GM12878 (cell line): ENCODE results near the gene ASB4. TPM values are rescaled to one million over a fixed set of nuclear protein-coding genes. Genes with fewer than 3 reads are reported as not detected.

Experiments
- ATAC-seq: fragments of 200-7000 bp; cut with Tn5 transposase; 3 replicates; pipeline ENCODE4 v1.9.1; 2020; ENCODE audit warnings: mild to moderate bottlenecking, moderate library complexity
- BruUV-seq: library from RNA; stranded (reverse); fragments of 400-500 nt; replicated peaks from 2 replicates; lab custom pipeline; 2021; lab: Mats Ljungman, UMichigan
- CTCF ChIA-PET: fragments of 300-600 bp; sonication (Branson Sonifier 250); formaldehyde crosslinking; extraction: SDS; loops from one replicate; lab custom pipeline; 2021; ENCODE audit warnings: inconsistent platforms; lab: Yijun Ruan, JAX
- POLR2A ChIA-PET: fragments of 350-600 bp; formaldehyde crosslinking; extraction: SDS; loops from one replicate; lab custom pipeline; 2021; ENCODE audit warnings: inconsistent platforms; lab: Charles Lee
- RAD21 ChIA-PET: fragments of 300-600 bp; sonication (Branson Sonifier 250); formaldehyde crosslinking; loops from one replicate; lab custom pipeline; 2023; ENCODE audit warnings: antibody characterized with exemption; ENCODE audit not compliant: unreplicated experiment; lab: Charles Lee
- SMC1A ChIA-PET: fragments of 300-600 bp; sonication (Branson Sonifier 250); formaldehyde crosslinking; loops from one replicate; lab custom pipeline; 2023; ENCODE audit not compliant: unreplicated experiment, uncharacterized antibody; lab: Charles Lee
- DNase-seq: peaks from one replicate; pipeline ENCODE4 v3.0.0-alpha.2; 2011; ENCODE audit warnings: low read depth, low spot score
- FAIRE-seq: peaks from 3 replicates; lab custom pipeline; 2011; peaks lifted over from hg19 to GRCh38; lab: Jason Lieb, UNC
- H2AFZ ChIP-seq: 2 replicates; pipeline ENCODE4 v1.6.0; 2011; ENCODE audit warnings: low read depth, low read length, control low read depth; ENCODE audit not compliant: control insufficient read depth
- H3K27ac ChIP-seq: 2 replicates; pipeline ENCODE4 v1.5.1; 2011; ENCODE audit warnings: control low read depth; ENCODE audit not compliant: control insufficient read depth, insufficient read depth
- H3K27me3 ChIP-seq, 2 experiments: replicated peaks in 1 of 2; 2 replicates each; pipeline versions ENCODE4 v1.6.0 to v1.6.1; 2011; ENCODE audit warnings: low read length in 1 of 2; ENCODE audit not compliant: control insufficient read depth in 2 of 2, insufficient read depth in 2 of 2
- H3K36me3 ChIP-seq, 2 experiments: 2 replicates each; pipeline ENCODE4 v1.5.1; 2011; ENCODE audit warnings: low read length in 1 of 2; ENCODE audit not compliant: control insufficient read depth in 2 of 2, insufficient read depth in 2 of 2
- H3K4me1 ChIP-seq: 2 replicates; pipeline ENCODE4 v1.6.1; 2011; ENCODE audit warnings: mild to moderate bottlenecking, low read length, moderate library complexity, mixed read lengths; ENCODE audit not compliant: control insufficient read depth, insufficient read depth
- H3K4me2 ChIP-seq: 2 replicates; pipeline ENCODE4 v1.6.0; 2011; ENCODE audit warnings: control low read depth; ENCODE audit not compliant: control insufficient read depth, insufficient read depth
- H3K4me3 ChIP-seq: fragments of 200-600 bp; sonication (generic); 2 replicates; pipeline ENCODE4 v1.5.1; 2016
- H3K79me2 ChIP-seq: 2 replicates; pipeline ENCODE4 v1.6.0; 2011; ENCODE audit warnings: low read length; ENCODE audit not compliant: control insufficient read depth, insufficient read depth
- H3K9ac ChIP-seq: 2 replicates; pipeline ENCODE4 v1.8.0; 2011; ENCODE audit warnings: low read length, control low read depth, mixed read lengths; ENCODE audit not compliant: control insufficient read depth, insufficient read depth
- H3K9me3 ChIP-seq: replicated peaks from 3 replicates; pipeline ENCODE4 v1.5.1; 2011; ENCODE audit warnings: mild to moderate bottlenecking, low read length; ENCODE audit not compliant: control insufficient read depth, insufficient read depth
- H4K20me1 ChIP-seq: 2 replicates; pipeline ENCODE4 v1.6.0; 2011; ENCODE audit not compliant: control insufficient read depth, insufficient read depth
- ASH2L ChIP-seq: fragments of 300-600, 200-600 bp; sonication (generic); IDR thresholded peaks from 2 replicates; pipeline ENCODE4 v1.6.1; 2017; ENCODE audit warnings: low read depth, mild to moderate bottlenecking, borderline replicate concordance
- BACH1 ChIP-seq: fragments of 450-650 bp; IDR thresholded peaks from 2 replicates; pipeline ENCODE4 v1.6.1; 2017; ENCODE audit warnings: mild to moderate bottlenecking, borderline replicate concordance
- CBX3 ChIP-seq: fragments of 200-600 bp; sonication (generic); IDR thresholded peaks from 2 replicates; pipeline ENCODE4 v1.6.1; 2016; ENCODE audit warnings: low read depth, borderline replicate concordance
- CBX5 ChIP-seq: sonication (generic); IDR thresholded peaks from 2 replicates; pipeline ENCODE4 v1.6.1; 2016; ENCODE audit warnings: low read depth, moderate library complexity, mild to moderate bottlenecking, inconsistent platforms
- CHD4 ChIP-seq: fragments of 200-600 bp; sonication (generic); IDR thresholded peaks from 2 replicates; pipeline ENCODE4 v1.6.1; 2016; ENCODE audit warnings: mild to moderate bottlenecking
- HCFC1 ChIP-seq: fragments of 150-350 bp; IDR thresholded peaks from 2 replicates; pipeline ENCODE4 v1.6.1; 2014; ENCODE audit warnings: low read length
- KLF5 ChIP-seq: fragments of 450-650 bp; IDR thresholded peaks from 2 replicates; pipeline ENCODE4 v1.6.1; 2014; ENCODE audit warnings: mild to moderate bottlenecking; ENCODE audit not compliant: partially characterized antibody
- MEF2B ChIP-seq: fragments of 450-650 bp; IDR thresholded peaks from 2 replicates; pipeline ENCODE4 v1.6.1; 2018; ENCODE audit warnings: mild to moderate bottlenecking, moderate library complexity; ENCODE audit not compliant: partially characterized antibody, poor library complexity, severe bottlenecking
- NFYB ChIP-seq: IDR thresholded peaks from 2 replicates; pipeline ENCODE4 v1.6.1; 2011; ENCODE audit warnings: low read depth, mild to moderate bottlenecking, low read length, improper control_type of control experiment, moderate library complexity; ENCODE audit not compliant: insufficient read depth
- SREBF2 ChIP-seq: IDR thresholded peaks from 2 replicates; pipeline ENCODE4 v1.6.1; 2012; ENCODE audit warnings: mild to moderate bottlenecking, low read length
- ZBTB11 ChIP-seq: fragments of 450-650 bp; formaldehyde crosslinking; IDR thresholded peaks from 2 replicates; pipeline ENCODE4 v1.5.0; 2022; ENCODE audit warnings: mild to moderate bottlenecking, missing genetic modification characterization
- ZBTB33 ChIP-seq: fragments of 450-650 bp; IDR thresholded peaks from 2 replicates; pipeline ENCODE4 v1.6.1; 2017; ENCODE audit warnings: mild to moderate bottlenecking
- ZNF622 ChIP-seq: fragments of 450-650 bp; IDR thresholded peaks from 2 replicates; pipeline ENCODE4 v1.6.1; 2017; ENCODE audit warnings: mild to moderate bottlenecking, inconsistent platforms
- ZSCAN29 ChIP-seq: fragments of 450-650 bp; IDR thresholded peaks from 2 replicates; pipeline ENCODE4 v1.6.1; 2017; ENCODE audit warnings: mild to moderate bottlenecking, moderate library complexity
- WGBS: methylation state at CpG from one replicate; pipeline ENCODE4 v1.1.6; 2016; ENCODE audit warnings: low lambda C conversion rate; ENCODE audit not compliant: insufficient replicate concordance, insufficient coverage; ENCODE audit errors: missing lambda C conversion rate; 5-methylcytosine and 5-hydroxymethylcytosine counted together
- in situ Hi-C: fragments of 300-500 bp; cut with MboI; formaldehyde crosslinking; loops from 9 replicates; pipeline ENCODE4 v1.14.3; 2018; ENCODE audit warnings: mixed read lengths
- intact Hi-C: fragments of 100-400 bp; cut with micrococcal nuclease; formaldehyde crosslinking; loops from one replicate; pipeline ENCODE4 v1.14.2; 2022; ENCODE audit not compliant: unreplicated experiment
- polyA plus RNA-seq, 11 experiments: library from polyadenylated mRNA; depleted of rRNA in 4 of 11; unstranded in 6 of 11; stranded (reverse) in 5 of 11; fragments of >200 nt; fragmentation: Nextera tagmentation in 4 of 11; fragmentation: Illumina TruSeq in 1 of 11; extraction: Ambion mirVana in 4 of 11; extraction: Trizol in 1 of 11; gene quantifications; 1 replicate in 1 of 11; 2 replicates in 10 of 11; pipeline versions ENCODE4 v1.2.1 to v1.2.3, GENCODE V29; 2011 to 2016; ENCODE audit warnings: inconsistent platforms in 2 of 11, missing spikeins in 2 of 11, low read depth in 1 of 11
- total RNA-seq, 4 experiments: library from RNA; depleted of rRNA in 3 of 4; stranded (reverse); fragments of >200 nt in 3 of 4; fragmentation: Illumina TruSeq in 1 of 4; extraction: Trizol in 1 of 4; gene quantifications; 2 replicates each; pipeline versions ENCODE4 v1.2.1 to v1.2.3, GENCODE V29; 2013 to 2021
- TF ChIP-seq, protein P1 (sequence below): fragments of 450-650 bp; IDR thresholded peaks from 2 replicates; pipeline ENCODE4 v1.6.1; 2017; ENCODE audit warnings: low read depth, mild to moderate bottlenecking, moderate library complexity

The ASB4 gene
- total and polyA plus RNA-seq, 10 of the 15 experiments (the other 5 are each of a cell fraction or from before 2014, with no cell fraction given), result 0.12 to 1.1 TPM; not detected in 8

- BruUV-seq, result no TSS peak
- no peaks in the 10 kb centered on the region for H3K79me2 ChIP-seq
- no peaks in the 10 kb centered on the region for H3K4me1 ChIP-seq
- 94% methylated on average over 2 of the region's 2 CpGs for WGBS
- SMC1A ChIA-PET, result interaction anchor here (0.7 to 4.1 kb wide), 6 partner anchors 9 to 170 kb away, joined by 3 to 38 read pairs (median 4); no protein-coding TSS in a partner anchor
- RAD21 ChIA-PET, result interaction anchor here (0.6 to 1.4 kb wide), 3 partner anchors 9 to 171 kb away, joined by 3 to 7 read pairs (median 3); no protein-coding TSS in a partner anchor
- H3K4me3 ChIP-seq, result no peak overlapping the region
- H3K9ac ChIP-seq, result no peak overlapping the region
- H3K27ac ChIP-seq, result no peak overlapping the region
- H3K36me3 ChIP-seq, result no peaks in the 10 kb centered on the region
- H3K4me2 ChIP-seq, result no peak overlapping the region
- FAIRE-seq, result no peak
- intact Hi-C loops (no loop called here), in situ Hi-C loops (no loop called here)
- H3K9me3 ChIP-seq, result no peaks in the 10 kb centered on the region
- TF ChIP-seq ZBTB33, result no peak
- no peak for TF ChIP-seq NFYB
- TF ChIP-seq HCFC1, result no peak
- TF ChIP-seq SREBF2, result no peak
- TF ChIP-seq CBX5, result no peak
- no peak for TF ChIP-seq ASH2L
- TF ChIP-seq, protein P1, sequence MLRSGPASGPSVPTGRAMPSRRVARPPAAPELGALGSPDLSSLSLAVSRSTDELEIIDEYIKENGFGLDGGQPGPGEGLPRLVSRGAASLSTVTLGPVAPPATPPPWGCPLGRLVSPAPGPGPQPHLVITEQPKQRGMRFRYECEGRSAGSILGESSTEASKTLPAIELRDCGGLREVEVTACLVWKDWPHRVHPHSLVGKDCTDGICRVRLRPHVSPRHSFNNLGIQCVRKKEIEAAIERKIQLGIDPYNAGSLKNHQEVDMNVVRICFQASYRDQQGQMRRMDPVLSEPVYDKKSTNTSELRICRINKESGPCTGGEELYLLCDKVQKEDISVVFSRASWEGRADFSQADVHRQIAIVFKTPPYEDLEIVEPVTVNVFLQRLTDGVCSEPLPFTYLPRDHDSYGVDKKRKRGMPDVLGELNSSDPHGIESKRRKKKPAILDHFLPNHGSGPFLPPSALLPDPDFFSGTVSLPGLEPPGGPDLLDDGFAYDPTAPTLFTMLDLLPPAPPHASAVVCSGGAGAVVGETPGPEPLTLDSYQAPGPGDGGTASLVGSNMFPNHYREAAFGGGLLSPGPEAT, result no peak
- TF ChIP-seq ZNF622, result no peak
- TF ChIP-seq BACH1, result no peak
- TF ChIP-seq CBX3, result no peak
- no peak for TF ChIP-seq MEF2B
- no peak for TF ChIP-seq ZBTB11 (CRISPR knock-in tag)
- TF ChIP-seq CHD4, result no peak
- TF ChIP-seq KLF5, result no peak
- no peak for TF ChIP-seq ZSCAN29
- DNase-seq, result no peak
- ATAC-seq, result no peak
- no peak overlapping the region for H2AFZ ChIP-seq
- H4K20me1 ChIP-seq, result no peaks in the 10 kb centered on the region
- CTCF ChIA-PET, result interaction anchor here (7.7 to 17.8 kb wide), 2 partner anchors 9 to 170 kb away, joined by 163 to 655 read pairs; no protein-coding TSS in a partner anchor
- H3K27me3 ChIP-seq, result no peaks in the 10 kb centered on the region
- POLR2A ChIA-PET, result no interaction called here
Measured at GRCh38 chr7:95520136-95520535, 34.4 kb downstream of the ASB4 start.
